PC-9 (cell line): ENCODE measurements around the gene SP5.
"Not testable (repeated sequence)": the region's sequence is repeated elsewhere in the genome, so short reads cannot be mapped to it uniquely, and the experiment has no call there.

Source experiments
- CTCF ChIP-seq: fragments of 200-600 bp; sonication (generic); conservative IDR thresholded peaks from 2 replicates; pipeline ENCODE4 v1.6.1; 2017; ENCODE audit warnings: mixed run types, antibody characterized with exemption, mild to moderate bottlenecking, moderate library complexity
- EZH2 ChIP-seq: fragments of 200-600 bp; sonication (generic); IDR thresholded peaks from 2 replicates; pipeline ENCODE4 v1.8.0; 2017; ENCODE audit warnings: antibody characterized with exemption, low read depth

GRCh38 chr2:170751555-170751954 is 36.4 kb downstream of the SP5 start:
- not testable (repeated sequence) for TF ChIP-seq CTCF, EZH2
